Suprapubic skin (tissue), 3 donors: Measurements from ENCODE around the gene BCAP31.

Experiments used
- POLR2A ChIP-seq, 2 donors: fragments of 450-650 bp; IDR thresholded peaks; one replicate each; pipeline ENCODE4 v1.6.1; 2017; ENCODE audit warnings: antibody characterized with exemption in 2 of 2, mild to moderate bottlenecking in 2 of 2, moderate library complexity in 2 of 2
- TF ChIP-seq, protein P1 (sequence below), 2 donors: fragments of 200-600 bp in 1 of 2; fragments of 450-650 bp in 1 of 2; sonication (generic) in 1 of 2; IDR thresholded peaks; one replicate each; pipeline ENCODE4 v1.5.1; 2016 to 2019; ENCODE audit warnings: antibody characterized with exemption in 2 of 2, mild to moderate bottlenecking in 1 of 2, moderate library complexity in 1 of 2

DNA sequence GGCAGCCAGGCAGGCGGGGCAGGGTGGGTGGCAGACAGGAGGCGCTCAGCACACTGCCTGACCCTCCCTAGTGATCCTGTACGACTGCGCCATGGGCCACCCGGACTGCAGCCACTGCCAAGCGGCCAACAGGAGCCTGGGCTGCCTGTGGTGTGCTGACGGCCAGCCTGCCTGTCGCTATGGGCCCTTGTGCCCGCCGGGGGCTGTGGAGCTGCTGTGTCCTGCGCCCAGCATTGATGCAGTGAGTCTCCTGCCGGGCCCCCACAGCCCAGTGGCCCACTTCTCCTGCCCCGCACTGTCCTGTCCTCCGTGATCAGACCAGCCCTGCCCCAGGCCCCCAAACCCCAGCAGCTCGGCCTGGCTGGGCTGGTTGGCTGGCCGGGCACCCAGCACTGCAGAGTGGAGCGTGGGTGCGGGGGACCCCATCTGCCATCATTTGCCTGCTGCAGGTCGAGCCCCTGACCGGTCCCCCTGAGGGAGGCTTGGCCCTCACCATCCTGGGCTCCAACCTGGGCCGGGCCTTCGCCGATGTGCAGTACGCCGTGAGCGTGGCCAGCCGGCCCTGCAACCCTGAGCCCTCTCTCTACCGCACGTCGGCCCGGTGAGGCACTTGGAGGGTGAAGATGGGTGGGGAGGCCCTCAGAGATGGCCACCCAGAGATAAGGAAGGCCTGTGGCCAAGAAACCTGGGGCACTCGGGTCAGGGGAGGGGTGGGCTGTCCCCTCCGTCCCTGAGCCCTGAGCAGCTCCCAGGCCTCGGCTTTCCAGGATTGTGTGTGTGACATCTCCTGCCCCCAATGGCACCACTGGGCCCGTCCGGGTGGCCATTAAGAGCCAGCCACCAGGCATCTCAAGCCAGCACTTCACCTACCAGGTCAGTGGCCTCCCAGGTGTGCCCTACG is 47.5 kb upstream of the BCAP31 start:
- TF ChIP-seq, protein P1, sequence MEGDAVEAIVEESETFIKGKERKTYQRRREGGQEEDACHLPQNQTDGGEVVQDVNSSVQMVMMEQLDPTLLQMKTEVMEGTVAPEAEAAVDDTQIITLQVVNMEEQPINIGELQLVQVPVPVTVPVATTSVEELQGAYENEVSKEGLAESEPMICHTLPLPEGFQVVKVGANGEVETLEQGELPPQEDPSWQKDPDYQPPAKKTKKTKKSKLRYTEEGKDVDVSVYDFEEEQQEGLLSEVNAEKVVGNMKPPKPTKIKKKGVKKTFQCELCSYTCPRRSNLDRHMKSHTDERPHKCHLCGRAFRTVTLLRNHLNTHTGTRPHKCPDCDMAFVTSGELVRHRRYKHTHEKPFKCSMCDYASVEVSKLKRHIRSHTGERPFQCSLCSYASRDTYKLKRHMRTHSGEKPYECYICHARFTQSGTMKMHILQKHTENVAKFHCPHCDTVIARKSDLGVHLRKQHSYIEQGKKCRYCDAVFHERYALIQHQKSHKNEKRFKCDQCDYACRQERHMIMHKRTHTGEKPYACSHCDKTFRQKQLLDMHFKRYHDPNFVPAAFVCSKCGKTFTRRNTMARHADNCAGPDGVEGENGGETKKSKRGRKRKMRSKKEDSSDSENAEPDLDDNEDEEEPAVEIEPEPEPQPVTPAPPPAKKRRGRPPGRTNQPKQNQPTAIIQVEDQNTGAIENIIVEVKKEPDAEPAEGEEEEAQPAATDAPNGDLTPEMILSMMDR (IDR thresholded peaks at IDR 0.05), result no peak
- TF ChIP-seq POLR2A (IDR thresholded peaks at IDR 0.05), result no peak
